ENCODE data around the gene GMDS.

- TF ChIP-seq CTCF (conservative IDR thresholded peaks at IDR 0.05; ENCODE audit: low read length), result no peak
- no peak for TF ChIP-seq EZH2phosphoT487 (IDR thresholded peaks at IDR 0.05; ENCODE audit: borderline replicate concordance)
Observed at GRCh38 chr6:1651362-1651761, 594.0 kb downstream of the GMDS start.

Measured in Loucy (cell line).